ENCODE measurements around the gene KCNK5.

KCNK5 gene

GRCh38 chr6:39170389-39170788 is 58.9 kb downstream of the KCNK5 start:
- H3K4me3 ChIP-seq (ENCODE audit: low read depth, low read length) = no peak overlapping the region
- CTCF ChIA-PET = interaction anchor here (8.8 kb wide), 1 partner anchor 134 kb away, joined by 107 read pairs; no protein-coding TSS in a partner anchor
- TF ChIP-seq, protein P1, sequence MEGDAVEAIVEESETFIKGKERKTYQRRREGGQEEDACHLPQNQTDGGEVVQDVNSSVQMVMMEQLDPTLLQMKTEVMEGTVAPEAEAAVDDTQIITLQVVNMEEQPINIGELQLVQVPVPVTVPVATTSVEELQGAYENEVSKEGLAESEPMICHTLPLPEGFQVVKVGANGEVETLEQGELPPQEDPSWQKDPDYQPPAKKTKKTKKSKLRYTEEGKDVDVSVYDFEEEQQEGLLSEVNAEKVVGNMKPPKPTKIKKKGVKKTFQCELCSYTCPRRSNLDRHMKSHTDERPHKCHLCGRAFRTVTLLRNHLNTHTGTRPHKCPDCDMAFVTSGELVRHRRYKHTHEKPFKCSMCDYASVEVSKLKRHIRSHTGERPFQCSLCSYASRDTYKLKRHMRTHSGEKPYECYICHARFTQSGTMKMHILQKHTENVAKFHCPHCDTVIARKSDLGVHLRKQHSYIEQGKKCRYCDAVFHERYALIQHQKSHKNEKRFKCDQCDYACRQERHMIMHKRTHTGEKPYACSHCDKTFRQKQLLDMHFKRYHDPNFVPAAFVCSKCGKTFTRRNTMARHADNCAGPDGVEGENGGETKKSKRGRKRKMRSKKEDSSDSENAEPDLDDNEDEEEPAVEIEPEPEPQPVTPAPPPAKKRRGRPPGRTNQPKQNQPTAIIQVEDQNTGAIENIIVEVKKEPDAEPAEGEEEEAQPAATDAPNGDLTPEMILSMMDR (IDR thresholded peaks at IDR 0.05; ENCODE audit: insufficient read depth, low read length, missing control alignments) = no peak
- no peak for DNase-seq (ENCODE audit: low read depth, low spot score)
- POLR2A ChIA-PET = no interaction called here

DNA sequence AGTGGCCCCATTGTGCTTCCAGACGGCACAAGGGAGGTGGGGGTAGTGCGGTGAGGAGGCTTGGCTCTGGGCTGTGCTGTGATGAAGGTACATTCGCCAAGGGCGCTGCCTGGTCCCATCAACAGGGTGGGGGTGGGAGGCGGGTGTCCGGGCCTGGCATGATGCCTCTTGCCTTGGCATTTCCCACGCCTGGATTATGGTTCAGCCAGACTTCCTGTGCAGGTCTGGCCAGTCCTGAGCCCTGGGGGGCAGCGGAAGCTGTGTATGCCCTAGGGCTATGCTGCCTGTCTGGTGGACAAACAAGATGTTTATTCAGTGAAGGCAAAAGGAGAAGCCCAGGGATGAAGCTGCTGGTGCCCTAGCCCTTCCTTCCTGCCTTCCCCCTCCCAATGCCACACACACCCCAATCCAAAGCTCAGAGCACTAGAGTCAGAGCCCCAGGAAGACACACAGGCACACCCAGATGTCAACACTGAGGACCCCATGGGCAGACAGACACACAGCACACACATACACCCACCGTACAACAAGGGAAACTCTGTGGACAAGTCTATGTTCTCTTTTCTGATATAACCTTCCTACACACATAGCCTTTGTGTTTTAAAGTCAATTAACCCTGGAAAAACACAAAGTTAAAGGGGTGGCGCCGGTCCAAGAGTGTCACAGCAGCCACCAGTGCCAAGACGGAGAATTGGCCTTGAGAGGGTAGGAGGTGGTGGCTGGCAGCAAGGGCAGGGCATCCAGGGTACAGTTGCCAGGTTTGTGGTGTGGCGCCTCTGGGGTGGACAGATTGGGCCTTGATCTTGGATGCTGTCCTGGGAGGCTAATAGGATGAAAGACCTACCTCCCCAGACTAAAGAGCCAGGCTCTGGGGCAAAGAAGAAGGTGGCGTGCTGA is 59.6 kb downstream of the KCNK5 start:
- no peak overlapping the region for H3K4me3 ChIP-seq (ENCODE audit: low read depth, low read length)
- ChIA-PET CTCF (interaction anchor here (1.3 to 8.8 kb wide), 2 partner anchors 134 to 145 kb away, joined by 5 to 107 read pairs; partner anchors contain the start of gene KCNK17), POLR2A (no interaction called here)
- TF ChIP-seq, protein P1 (IDR thresholded peaks at IDR 0.05; ENCODE audit: insufficient read depth, low read length, missing control alignments) = no peak
- no peak for DNase-seq (ENCODE audit: low read depth, low spot score)

DNA sequence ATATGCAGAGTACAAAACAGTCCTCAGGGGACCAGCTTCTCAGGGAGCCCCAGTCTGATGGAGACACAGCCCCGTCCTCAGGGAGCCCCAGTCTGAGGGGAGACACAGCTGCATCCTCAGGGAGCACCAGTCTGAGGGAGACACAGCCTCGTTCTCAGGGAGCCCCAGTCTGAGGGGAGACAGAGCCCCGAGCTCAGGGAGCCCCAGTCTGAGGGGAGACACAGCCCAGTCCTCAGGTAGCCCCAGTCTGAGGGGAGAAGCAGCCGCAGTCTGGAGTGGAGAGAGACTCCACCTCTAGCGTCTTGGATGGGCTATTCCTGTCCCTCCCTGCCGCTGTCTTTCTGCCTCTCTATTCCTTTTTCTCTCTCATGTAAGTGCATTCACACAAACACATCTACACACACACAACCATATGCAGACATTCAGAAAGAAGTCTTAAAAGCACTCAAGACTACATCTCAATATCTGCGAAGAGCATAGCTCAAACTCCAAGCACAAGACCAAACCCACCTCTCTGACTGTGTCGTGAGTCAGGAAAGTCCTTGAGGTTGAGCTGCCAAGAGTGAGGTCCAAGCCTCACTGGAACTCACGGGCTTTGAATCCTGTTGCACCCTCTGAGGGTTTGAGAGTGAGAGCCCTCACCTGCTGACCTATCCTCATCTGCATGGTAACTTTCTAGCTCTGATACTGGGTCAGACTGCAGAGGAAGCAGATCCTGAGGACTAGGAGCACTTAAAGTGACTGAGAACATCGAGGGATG is 61.2 kb downstream of the KCNK5 start:
- CTCF ChIA-PET = interaction anchor here (1.3 to 8.8 kb wide), 4 partner anchors 131 to 146 kb away, joined by 4 to 107 read pairs (median 10); partner anchors contain the start of gene KCNK17
- POLR2A ChIA-PET = no interaction called here
- TF ChIP-seq, protein P1 (IDR thresholded peaks at IDR 0.05; ENCODE audit: insufficient read depth, low read length, missing control alignments) = no peak
- no peak overlapping the region for H3K4me3 ChIP-seq (ENCODE audit: low read depth, low read length)
- DNase-seq (ENCODE audit: low read depth, low spot score) = no peak

DNA sequence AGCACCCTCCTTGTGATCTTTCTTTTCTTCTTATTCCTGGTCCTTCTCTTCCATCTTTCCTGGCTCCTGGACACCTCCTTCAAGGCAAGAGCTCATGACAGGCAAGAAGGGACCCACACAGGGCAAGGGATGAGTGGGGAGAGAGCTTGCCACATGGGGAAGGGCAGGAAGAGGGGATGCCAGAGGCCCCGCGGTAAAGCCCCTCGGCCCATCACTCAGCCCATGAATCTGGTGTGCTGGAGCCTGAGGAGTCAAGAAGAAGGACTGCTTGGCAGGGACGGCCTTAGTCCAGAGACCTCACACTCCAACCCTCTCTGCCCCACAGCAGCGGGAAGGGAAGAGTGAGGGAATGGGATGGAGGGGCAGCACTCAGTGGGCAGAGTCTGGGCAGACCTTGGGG is 62.0 kb downstream of the KCNK5 start:
- no peak for DNase-seq (ENCODE audit: low read depth, low spot score)
- CTCF ChIA-PET = interaction anchor here (0.7 to 8.8 kb wide), 6 partner anchors 9 to 143 kb away, joined by 3 to 107 read pairs (median 4); no protein-coding TSS in a partner anchor
- H3K4me3 ChIP-seq (ENCODE audit: low read depth, low read length) = no peak overlapping the region
- TF ChIP-seq, protein P1 (IDR thresholded peaks at IDR 0.05; ENCODE audit: insufficient read depth, low read length, missing control alignments) = no peak
- POLR2A ChIA-PET = no interaction called here

- POLR2A ChIA-PET = no interaction called here
- TF ChIP-seq, protein P1 (IDR thresholded peaks at IDR 0.05; ENCODE audit: insufficient read depth, low read length, missing control alignments) = no peak
These were observed 62.4 kb downstream of the KCNK5 start for GRCh38 chr6:39166912-39167290.

More at GRCh38 chr6:39166912-39167290, 62.4 kb downstream of the KCNK5 start:
- no peak overlapping the region for H3K4me3 ChIP-seq (ENCODE audit: low read depth, low read length)
- CTCF ChIA-PET = interaction anchor here (0.7 to 8.8 kb wide), 7 partner anchors 9 to 143 kb away, joined by 3 to 107 read pairs (median 4); no protein-coding TSS in a partner anchor
- no peak for DNase-seq (ENCODE audit: low read depth, low spot score)
